Heart left ventricle (tissue), 16 donors: ENCODE results near the gene ARAP1. TPM values are rescaled to one million over a fixed set of nuclear protein-coding genes. Genes with fewer than 3 reads are reported as not detected.
A peak's percentile ranks its signal among the peaks of the same experiment; 100 is the strongest.

Experiments
- ATAC-seq, 4 donors: fragments of 200-7000 bp; cut with Tn5 transposase; one replicate each; pipeline ENCODE4 v1.9.1; 2020 to 2022; ENCODE audit warnings: moderate library complexity in 4 of 4, mild to moderate bottlenecking in 3 of 4, moderate number of reproducible peaks in 1 of 4
- DNase-seq, 5 donors: peaks; one replicate each; pipeline ENCODE4 v3.0.0-alpha.2; 2020
- H3K27ac ChIP-seq, 12 donors: fragments of 200-600 bp; sonication (generic) in 4 of 12; one replicate each; pipeline versions ENCODE4 v1.5.0 to v1.8.0; 2016 to 2022; ENCODE audit warnings: mild to moderate bottlenecking in 2 of 12
- H3K27me3 ChIP-seq, 9 donors: fragments of 200-600 bp; sonication (generic) in 2 of 9; one replicate each; pipeline versions ENCODE4 v1.5.1 to v1.8.0; 2016 to 2022; ENCODE audit warnings: mild to moderate bottlenecking in 3 of 9
- H3K36me3 ChIP-seq, 9 donors: fragments of 200-600 bp; sonication (generic) in 2 of 9; one replicate each; pipeline versions ENCODE4 v1.5.0 to v1.8.0; 2018 to 2022; ENCODE audit warnings: mild to moderate bottlenecking in 2 of 9
- H3K4me1 ChIP-seq, 12 donors: fragments of 200-600 bp; sonication (generic) in 4 of 12; one replicate each; pipeline versions ENCODE4 v1.5.0 to v1.8.0; 2016 to 2022; ENCODE audit warnings: mild to moderate bottlenecking in 3 of 12
- H3K4me3 ChIP-seq, 12 donors: fragments of 200-600 bp; sonication (generic) in 4 of 12; one replicate each; pipeline versions ENCODE4 v1.5.0 to v1.8.0; 2017 to 2022; ENCODE audit warnings: mild to moderate bottlenecking in 9 of 12, moderate library complexity in 4 of 12
- H3K9me3 ChIP-seq, 12 donors: fragments of 200-600 bp; sonication (generic) in 4 of 12; one replicate each; pipeline versions ENCODE4 v1.5.0 to v1.8.0; 2016 to 2022; ENCODE audit warnings: mild to moderate bottlenecking in 1 of 12
- CTCF ChIP-seq, 12 donors: fragments of 200-600 bp; sonication (generic) in 4 of 12; IDR thresholded peaks; one replicate each; pipeline versions ENCODE4 v1.5.0 to v1.8.0; 2018 to 2022; ENCODE audit warnings: antibody characterized with exemption in 12 of 12, mild to moderate bottlenecking in 5 of 12
- POLR2A ChIP-seq, 2 donors: fragments of 450-650 bp; IDR thresholded peaks; one replicate each; pipeline ENCODE4 v1.6.1; 2017; ENCODE audit warnings: antibody characterized with exemption in 2 of 2, mild to moderate bottlenecking in 2 of 2, moderate library complexity in 2 of 2
- WGBS, 4 donors: extraction: QIAGEN DNeasy Blood & Tissue Kit in 2 of 4; methylation state at CpG; one replicate each; pipeline versions ENCODE4 v1.1.5 to v1.1.7; 2013 to 2018; 5-methylcytosine and 5-hydroxymethylcytosine counted together
- intact Hi-C, 10 donors: fragments of 100-400 bp; cut with DNase I; formaldehyde crosslinking; loops; one replicate each; pipeline versions ENCODE4 v1.11.1 to v1.14.2; 2022
- polyA plus RNA-seq, 2 donors: library from polyadenylated mRNA; stranded (reverse); fragments of 200-250 nt; gene quantifications; one replicate each; pipeline ENCODE4 v1.2.3, GENCODE V29; 2013
- total RNA-seq, 9 donors: library from RNA; depleted of rRNA in 2 of 9; stranded (reverse); fragments of >200 nt in 2 of 9; fragmentation: NEBNext Ultra II Directional in 3 of 9; extraction: Animal tissue kit (Norgen Biotek cat#: 25700) in 3 of 9; gene quantifications; one replicate each; pipeline versions ENCODE4 v1.1.0 to v1.2.4, GENCODE V29; 2016 to 2023
- donor health status: ischemic (EF 13 %, LVEDD 7.1; RV severe dilation, severe dysfunction).
- donor health status: healthy with polysubstance abuse.
- donor health status: DM: no; HTN: yes; CAD: no.
- donor health status: DM: no; HTN: no; CAD: no.
- donor health status: ischemic (EF 25% LVEDD 6.9; RV normal size, moderate dysfunction).
- donor health status: ischemic (EF 25% LVEDD 5.7; RV mildly dilated, moderate dysfunction).
- donor health status: healthy.
- donor health status: DM: yes; HTN: yes; CAD: no.
- donor health status: ischemic (EF 35%, LVEDD 5.7; RV mildly dilated, moderate dysfunction).
- donor health status: nonischemic (EF 11% LVEDD 7.7; RV severe dilation, severe dysfunction).
- donor health status: DM: yes; HTN: yes; CAD: no.
- donor health status: PGD.
- donor health status: ischemic (EF 29% LVEDD 5.4; RV normal size, mild dysfunction).
- donor health status: nonischemic (EF 23%, LVEDD 6.1; RV moderate dilation, normal function).

The ARAP1 gene
- total and polyA plus RNA-seq, 11 donors, result 35.4 to 116 (median 43.6) TPM

DNA sequence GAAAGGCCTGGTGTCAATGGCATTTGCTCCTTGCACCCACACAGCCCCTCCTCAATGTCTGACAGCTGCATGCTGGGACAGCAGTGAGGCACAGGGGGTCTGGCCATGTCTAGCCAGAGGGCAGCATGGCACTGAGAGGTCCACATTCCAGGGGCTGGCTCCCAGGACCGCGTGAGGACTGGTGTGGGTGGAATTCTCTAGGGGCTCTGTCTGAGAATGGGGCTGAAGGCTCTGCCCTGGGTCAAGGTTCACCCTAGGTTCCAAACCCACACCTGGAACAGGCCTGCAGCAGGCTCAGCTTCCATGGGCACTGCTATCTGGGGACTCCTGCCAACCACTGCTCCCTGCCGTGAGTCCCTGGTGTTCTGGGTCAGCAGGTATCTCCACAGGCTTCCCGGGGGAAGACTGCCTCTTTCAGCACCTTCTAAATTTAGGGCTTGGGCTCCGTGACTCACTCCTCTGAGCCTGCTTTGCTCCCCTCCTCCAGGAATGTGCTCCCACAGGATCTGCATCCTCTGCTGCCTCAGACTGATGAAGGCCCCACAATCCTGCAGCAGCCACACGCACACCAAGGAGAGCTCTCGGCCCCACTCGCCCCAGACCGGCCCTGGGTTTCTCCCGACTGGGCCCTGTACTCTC lies 37.4 kb upstream of the ARAP1 start:
- H3K27me3 ChIP-seq, result no peaks in the 10 kb centered on the region
- DNase-seq (peak; percentile 59 to 79 (median 71)), ATAC-seq (peak; percentile 32 to 48 (median 46))
- H3K27ac ChIP-seq, result peak overlapping the region in 8 of 12 donors; percentile 1 to 79 (median 55)
- no peak overlapping the region for H3K4me3 ChIP-seq
- H3K4me1 ChIP-seq, result peaks cover 0 to 53% (median 29%) of the 10 kb centered on the region in 12 donors
- H3K36me3 ChIP-seq, result no peaks in the 10 kb centered on the region
- WGBS, 4 donors, result 13 to 39% (median 33%) methylated on average over 6 to 10 of the region's 10 CpGs
- intact Hi-C loops, result loop anchor here in 3 of 10 donors (2.0 to 10.0 kb wide), 4 partner anchors 37 to 195 kb away; partner anchors contain the start of gene ARAP1 (in 1 of the 3)
- no peak for TF ChIP-seq POLR2A (IDR thresholded peaks at IDR 0.05)
- TF ChIP-seq CTCF (IDR thresholded peaks at IDR 0.05), result no peak
- no peaks in the 10 kb centered on the region for H3K9me3 ChIP-seq

DNA sequence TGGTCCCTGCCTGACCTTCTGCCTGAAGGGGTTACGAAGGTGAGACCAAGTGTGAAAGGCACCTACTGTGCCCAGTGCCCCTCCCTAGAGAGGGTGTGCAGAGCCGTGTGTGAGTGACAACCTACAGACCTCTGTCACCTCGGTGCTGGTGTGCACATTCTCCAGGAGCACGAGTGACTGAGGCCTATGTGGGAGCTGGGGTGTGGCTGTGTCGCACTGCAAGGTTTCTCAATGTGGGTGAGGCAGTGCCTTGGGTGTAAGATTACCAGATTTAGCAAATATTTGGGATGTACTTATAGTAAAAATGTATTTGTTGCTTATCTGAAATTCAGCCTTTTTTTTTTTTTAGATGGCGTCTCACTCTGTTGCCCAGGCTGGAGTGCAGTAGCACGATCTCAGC lies 36.0 kb upstream of the ARAP1 start:
- TF ChIP-seq POLR2A (IDR thresholded peaks at IDR 0.05), result no peak
- TF ChIP-seq CTCF (IDR thresholded peaks at IDR 0.05), result no peak
- Histone ChIP-seq H3K27me3 (no peaks in the 10 kb centered on the region), H3K4me1 (peaks cover 0 to 43% (median 20%) of the 10 kb centered on the region in 12 donors), H3K36me3 (no peaks in the 10 kb centered on the region), H3K27ac (peak overlapping the region in 1 of 12 donors; percentile 55), H3K9me3 (no peaks in the 10 kb centered on the region), H3K4me3 (no peak overlapping the region)
- DNase-seq, result peak in 1 of 5 donors; percentile 10
- intact Hi-C loops, result no loop called here
- ATAC-seq, result no peak
- 71 to 75% (median 72%) methylated on average over 7 of the region's 7 CpGs for WGBS, 4 donors

GRCh38 chr11:72787216-72788104 lies 35.3 kb upstream of the ARAP1 start:
- peak overlapping the region in 1 of 12 donors; percentile 55 for H3K27ac ChIP-seq
- ATAC-seq (no peak), DNase-seq (peak in 1 of 5 donors; percentile 46)
- WGBS, 4 donors, result 67 to 72% (median 69%) methylated on average over 14 to 16 of the region's 16 CpGs
- TF ChIP-seq CTCF (IDR thresholded peaks at IDR 0.05) (no peak), POLR2A (IDR thresholded peaks at IDR 0.05) (no peak)
- H3K36me3 ChIP-seq, result no peaks in the 10 kb centered on the region
- H3K4me3 ChIP-seq, result no peak overlapping the region
- peaks cover 0 to 36% (median 15%) of the 10 kb centered on the region in 12 donors for H3K4me1 ChIP-seq
- no peaks in the 10 kb centered on the region for H3K27me3 ChIP-seq
- intact Hi-C loops, result no loop called here
- no peaks in the 10 kb centered on the region for H3K9me3 ChIP-seq
